ENCODE results near the gene PPFIA1.

GRCh38 chr11:70301191-70301590, 30.7 kb downstream of the PPFIA1 start:
- no peak for TF ChIP-seq CTCF (IDR thresholded peaks at IDR 0.05)
- no peak for TF ChIP-seq POLR2A (IDR thresholded peaks at IDR 0.05)

Data from uterus (tissue), 2 donors.